HCT116 (cell line): ENCODE data around the gene ZNF839. TPM values are rescaled to one million over a fixed set of nuclear protein-coding genes. Genes with fewer than 3 reads are reported as not detected.

ENCODE experiments used
- ATAC-seq: fragments of 200-7000 bp; cut with Tn5 transposase; 2 replicates; pipeline ENCODE4 v1.9.1; 2020; ENCODE audit warnings: mild to moderate bottlenecking, moderate library complexity
- BruUV-seq: library from RNA; stranded (reverse); fragments of 400-500 nt; replicated peaks from 2 replicates; lab custom pipeline; 2021; lab: Mats Ljungman, UMichigan
- CTCF ChIA-PET: fragments of 300-600 bp; sonication (Branson Sonifier 250); formaldehyde crosslinking; loops from one replicate; lab custom pipeline; 2021; ENCODE audit warnings: antibody characterized with exemption; lab: Charles Lee
- POLR2A ChIA-PET: fragments of 300-600, 350-600 bp; sonication (Branson Sonifier 250); formaldehyde crosslinking; loops from one replicate; lab custom pipeline; 2021; ENCODE audit warnings: antibody characterized with exemption; lab: Charles Lee
- RAD21 ChIA-PET, 2 experiments: fragments of 300-600 bp; sonication (Branson Sonifier 250); formaldehyde crosslinking; loops; one replicate each; lab custom pipeline; 2023; ENCODE audit warnings: low total read pairs in 2 of 2; ENCODE audit not compliant: uncharacterized antibody in 2 of 2, unreplicated experiment in 2 of 2, low non-redundant PET in 1 of 2; lab: Charles Lee
- DNase-seq: peaks from one replicate; pipeline ENCODE4 v3.0.0-alpha.2; 2010; ENCODE audit warnings: low read depth, low spot score
- H2AFZ ChIP-seq: fragments of 200-600 bp; shearing (Covaris generic), sonication (generic); 2 replicates; pipeline ENCODE4 v1.6.1; 2017; ENCODE audit warnings: low read depth, mixed run types, mixed read lengths, antibody characterized with exemption, low read length; ENCODE audit not compliant: poor library complexity, severe bottlenecking
- H3K27ac ChIP-seq: 2 replicates; pipeline ENCODE4 v1.5.1; 2012; ENCODE audit warnings: low read depth, low read length
- H3K27me3 ChIP-seq: fragments of 200-600 bp; sonication (generic); 2 replicates; pipeline ENCODE4 v1.6.1; 2016; ENCODE audit warnings: mixed run types, low read length, mixed read lengths; ENCODE audit not compliant: insufficient read depth
- H3K36me3 ChIP-seq, 2 experiments: fragments of 200-500 bp in 1 of 2; fragments of 200-600 bp in 1 of 2; sonication (Bioruptor generic) in 1 of 2; sonication (generic) in 1 of 2; 2 replicates each; pipeline versions ENCODE4 v1.5.1 to v1.6.1; 2014 to 2016; ENCODE audit warnings: low read length in 2 of 2, inconsistent platforms in 1 of 2, mixed read lengths in 1 of 2, mixed run types in 1 of 2; ENCODE audit not compliant: insufficient read depth in 2 of 2, control insufficient read depth in 1 of 2
- H3K4me1 ChIP-seq, 2 experiments: fragments of 200-600 bp in 1 of 2; sonication (generic) in 1 of 2; 2 replicates each; pipeline versions ENCODE4 v1.5.1 to v1.6.1; 2012 to 2017; ENCODE audit warnings: low read length in 2 of 2, inconsistent platforms in 1 of 2, mild to moderate bottlenecking in 1 of 2, mixed read lengths in 1 of 2, mixed run types in 1 of 2, moderate library complexity in 1 of 2; ENCODE audit not compliant: insufficient read depth in 2 of 2, control insufficient read depth in 1 of 2
- H3K4me2 ChIP-seq: fragments of 200-600 bp; sonication (generic); 2 replicates; pipeline ENCODE4 v1.6.1; 2017; ENCODE audit warnings: mixed run types, low read length, mixed read lengths
- H3K4me3 ChIP-seq, 2 experiments: fragments of 200-600 bp in 1 of 2; sonication (generic) in 1 of 2; replicated peaks in 1 of 2; 2 replicates each; pipeline ENCODE4 v1.5.1; 2011 to 2016; ENCODE audit warnings: low read length in 2 of 2, control low read depth in 1 of 2, low read depth in 1 of 2, mild to moderate bottlenecking in 1 of 2, mixed read lengths in 1 of 2, mixed run types in 1 of 2
- H3K79me2 ChIP-seq: fragments of 200-600 bp; sonication (generic); 2 replicates; pipeline ENCODE4 v1.6.1; 2017; ENCODE audit warnings: mild to moderate bottlenecking, mixed run types, low read length, moderate library complexity, mixed read lengths; ENCODE audit not compliant: insufficient read depth
- H3K9ac ChIP-seq: fragments of 200-600 bp; sonication (generic); 2 replicates; pipeline ENCODE4 v1.6.1; 2016; ENCODE audit warnings: low read length, mixed read lengths
- H3K9me2 ChIP-seq: fragments of 200-600 bp; sonication (generic), shearing (Covaris generic); 2 replicates; pipeline ENCODE4 v1.6.1; 2017; ENCODE audit warnings: mixed run types, mild to moderate bottlenecking, moderate library complexity; ENCODE audit not compliant: insufficient read depth
- H3K9me3 ChIP-seq, 2 experiments: fragments of 200-500 bp in 1 of 2; fragments of 200-600 bp in 1 of 2; sonication (Bioruptor generic) in 1 of 2; sonication (generic) in 1 of 2; 2 replicates each; pipeline ENCODE4 v1.6.1; 2014 to 2017; ENCODE audit warnings: low read length in 2 of 2, mixed read lengths in 2 of 2, inconsistent platforms in 1 of 2, low read depth in 1 of 2, mild to moderate bottlenecking in 1 of 2, mixed run types in 1 of 2, moderate library complexity in 1 of 2; ENCODE audit not compliant: control insufficient read depth in 1 of 2, insufficient read depth in 1 of 2
- H4K20me1 ChIP-seq: fragments of 200-600 bp; sonication (generic), shearing (Covaris generic); 2 replicates; pipeline ENCODE4 v1.6.1; 2017; ENCODE audit warnings: mixed run types, mild to moderate bottlenecking, moderate library complexity; ENCODE audit not compliant: insufficient read depth
- CBX3 ChIP-seq: IDR thresholded peaks from 2 replicates; pipeline ENCODE4 v1.6.1; 2012; ENCODE audit warnings: low read depth
- CEBPB ChIP-seq: IDR thresholded peaks from 2 replicates; pipeline ENCODE4 v1.6.1; 2012; ENCODE audit warnings: low read depth
- ELF1 ChIP-seq: IDR thresholded peaks from 2 replicates; pipeline ENCODE4 v1.6.1; 2012; ENCODE audit warnings: low read depth, borderline replicate concordance
- EZH2 ChIP-seq: fragments of 200-600 bp; sonication (generic); IDR thresholded peaks from 2 replicates; pipeline ENCODE4 v1.6.1; 2017; ENCODE audit warnings: antibody characterized with exemption, mixed run types
- EZH2phosphoT487 ChIP-seq: fragments of 200-600 bp; IDR thresholded peaks from 2 replicates; pipeline ENCODE4 v1.6.1; 2018; ENCODE audit warnings: antibody characterized with exemption, borderline replicate concordance
- JUND ChIP-seq: IDR thresholded peaks from 2 replicates; pipeline ENCODE4 v1.6.1; 2012
- POLR2A ChIP-seq: IDR thresholded peaks from 2 replicates; pipeline ENCODE4 v1.7.0; 2011; ENCODE audit warnings: borderline replicate concordance; ENCODE audit not compliant: insufficient read depth, insufficient read length; ENCODE audit errors: extremely low read depth
- POLR2AphosphoS5 ChIP-seq: IDR thresholded peaks from 2 replicates; pipeline ENCODE4 v1.6.1; 2011; ENCODE audit warnings: mild to moderate bottlenecking, low read depth, low read length, moderate library complexity
- RAD21 ChIP-seq: IDR thresholded peaks from 2 replicates; pipeline ENCODE4 v1.6.1; 2012; ENCODE audit warnings: low read depth, mild to moderate bottlenecking
- SIN3A ChIP-seq: IDR thresholded peaks from 2 replicates; pipeline ENCODE4 v1.6.1; 2012; ENCODE audit warnings: low read depth
- SP1 ChIP-seq: IDR thresholded peaks from 2 replicates; pipeline ENCODE4 v1.6.1; 2012; ENCODE audit warnings: low read depth
- TCF7L2 ChIP-seq: IDR thresholded peaks from 2 replicates; pipeline ENCODE4 v1.7.0; 2011; ENCODE audit warnings: borderline replicate concordance, inconsistent platforms; ENCODE audit not compliant: insufficient read depth, insufficient read length; ENCODE audit errors: extremely low read depth
- ZFX ChIP-seq: fragments of 450-650 bp; IDR thresholded peaks from 2 replicates; pipeline ENCODE4 v1.6.1; 2017
- ZNF274 ChIP-seq: fragments of 200-500 bp; sonication (Bioruptor generic); IDR thresholded peaks from 2 replicates; pipeline ENCODE4 v1.6.1; 2014; ENCODE audit warnings: mild to moderate bottlenecking, low read depth, low read length, inconsistent platforms
- intact Hi-C: fragments of 100-400 bp; cut with micrococcal nuclease; formaldehyde crosslinking; loops from 2 replicates; pipeline ENCODE4 v1.10.0; 2022
- total RNA-seq: library from RNA; stranded (reverse); gene quantifications from one replicate; pipeline ENCODE4 v1.2.1, GENCODE V29; 2021; ENCODE audit not compliant: unreplicated experiment
- TF ChIP-seq, protein P1 (sequence below): IDR thresholded peaks from 2 replicates; pipeline ENCODE4 v1.6.1; 2012
- TF ChIP-seq, protein P2 (sequence below): IDR thresholded peaks from 2 replicates; pipeline ENCODE4 v1.6.1; 2011; ENCODE audit warnings: mild to moderate bottlenecking, low read length, moderate library complexity; ENCODE audit not compliant: insufficient replicate concordance; ENCODE audit errors: extremely low read depth
- TF ChIP-seq, protein P3 (sequence below): IDR thresholded peaks from 2 replicates; pipeline ENCODE4 v1.6.1; 2012; ENCODE audit warnings: low read depth
- TF ChIP-seq, protein P4 (sequence below): IDR thresholded peaks from 2 replicates; pipeline ENCODE4 v1.6.1; 2012

The ZNF839 gene
- total RNA-seq, 1 experiment from 2014 or later: 17.7 TPM

DNA sequence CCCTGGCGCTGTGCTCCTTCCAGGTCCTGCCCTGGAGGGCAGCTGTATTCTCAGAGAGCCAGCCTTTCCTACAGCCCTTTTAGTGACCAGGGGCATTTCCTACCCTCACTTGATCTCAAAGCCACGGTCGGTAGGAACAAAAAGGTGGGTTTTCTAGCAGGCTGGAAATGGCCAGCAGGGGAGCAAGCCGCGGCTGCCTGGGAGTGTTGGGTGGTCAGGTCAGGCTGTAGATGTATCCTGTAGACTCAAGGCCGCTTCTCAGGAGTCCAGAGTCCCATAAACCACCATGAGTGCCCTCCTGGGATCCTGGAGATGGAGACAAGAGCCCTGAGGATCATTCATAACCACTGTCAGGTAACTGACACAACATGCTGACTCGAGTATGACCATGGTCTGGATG lies 24.5 kb downstream of the ZNF839 start (continued):
- TF ChIP-seq, protein P1, sequence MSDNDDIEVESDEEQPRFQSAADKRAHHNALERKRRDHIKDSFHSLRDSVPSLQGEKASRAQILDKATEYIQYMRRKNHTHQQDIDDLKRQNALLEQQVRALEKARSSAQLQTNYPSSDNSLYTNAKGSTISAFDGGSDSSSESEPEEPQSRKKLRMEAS: no peak
- TF ChIP-seq ZFX (no peak), SIN3A (no peak), ZNF274 (no peak), ELF1 (no peak), CEBPB (no peak), CBX3 (no peak), POLR2A (no peak)
- TF ChIP-seq, protein P2, sequence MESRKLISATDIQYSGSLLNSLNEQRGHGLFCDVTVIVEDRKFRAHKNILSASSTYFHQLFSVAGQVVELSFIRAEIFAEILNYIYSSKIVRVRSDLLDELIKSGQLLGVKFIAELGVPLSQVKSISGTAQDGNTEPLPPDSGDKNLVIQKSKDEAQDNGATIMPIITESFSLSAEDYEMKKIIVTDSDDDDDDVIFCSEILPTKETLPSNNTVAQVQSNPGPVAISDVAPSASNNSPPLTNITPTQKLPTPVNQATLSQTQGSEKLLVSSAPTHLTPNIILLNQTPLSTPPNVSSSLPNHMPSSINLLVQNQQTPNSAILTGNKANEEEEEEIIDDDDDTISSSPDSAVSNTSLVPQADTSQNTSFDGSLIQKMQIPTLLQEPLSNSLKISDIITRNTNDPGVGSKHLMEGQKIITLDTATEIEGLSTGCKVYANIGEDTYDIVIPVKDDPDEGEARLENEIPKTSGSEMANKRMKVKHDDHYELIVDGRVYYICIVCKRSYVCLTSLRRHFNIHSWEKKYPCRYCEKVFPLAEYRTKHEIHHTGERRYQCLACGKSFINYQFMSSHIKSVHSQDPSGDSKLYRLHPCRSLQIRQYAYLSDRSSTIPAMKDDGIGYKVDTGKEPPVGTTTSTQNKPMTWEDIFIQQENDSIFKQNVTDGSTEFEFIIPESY: no peak
- TF ChIP-seq, all 23 proteins: peak for 0

DNA sequence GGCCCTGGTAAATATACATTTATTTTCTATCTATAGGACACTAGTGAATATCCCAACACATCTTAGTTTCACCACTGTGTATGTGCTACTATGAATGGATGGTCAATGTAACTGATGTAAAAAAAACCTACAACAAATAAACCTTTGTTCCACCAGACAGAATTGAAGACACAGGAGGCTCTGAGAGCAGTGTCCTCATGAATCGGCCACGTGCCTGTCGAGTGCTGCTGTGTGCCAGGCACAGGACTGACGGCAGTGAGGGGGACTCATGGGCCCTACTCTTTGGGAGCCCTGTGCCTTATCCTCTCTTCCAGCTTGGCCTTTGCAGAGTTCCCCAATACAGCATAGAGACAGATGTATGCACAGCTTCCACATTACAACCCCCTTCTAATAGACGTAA lies 24.9 kb downstream of the ZNF839 start:
- no peaks in the 10 kb centered on the region for H3K9me3 ChIP-seq
- H2AFZ ChIP-seq: no peak overlapping the region
- ATAC-seq: no peak
- no peaks in the 10 kb centered on the region for H4K20me1 ChIP-seq
- CTCF ChIA-PET: no interaction called here
- intact Hi-C loops: no loop called here
- H3K4me1 ChIP-seq: no peaks in the 10 kb centered on the region
- peaks cover 7 to 13% of the 10 kb centered on the region in 2 experiments; a peak in 2 of 4 replicates for H3K36me3 ChIP-seq
- BruUV-seq: no TSS peak
- H3K9ac ChIP-seq: no peak overlapping the region
- RAD21 ChIA-PET: no interaction called here
- POLR2A ChIA-PET: no interaction called here
- H3K4me3 ChIP-seq: no peak overlapping the region
- H3K4me2 ChIP-seq: no peak overlapping the region
- H3K79me2 ChIP-seq: no peaks in the 10 kb centered on the region
- no peak for DNase-seq
- H3K9me2 ChIP-seq: no peaks in the 10 kb centered on the region
- TF ChIP-seq, protein P3, sequence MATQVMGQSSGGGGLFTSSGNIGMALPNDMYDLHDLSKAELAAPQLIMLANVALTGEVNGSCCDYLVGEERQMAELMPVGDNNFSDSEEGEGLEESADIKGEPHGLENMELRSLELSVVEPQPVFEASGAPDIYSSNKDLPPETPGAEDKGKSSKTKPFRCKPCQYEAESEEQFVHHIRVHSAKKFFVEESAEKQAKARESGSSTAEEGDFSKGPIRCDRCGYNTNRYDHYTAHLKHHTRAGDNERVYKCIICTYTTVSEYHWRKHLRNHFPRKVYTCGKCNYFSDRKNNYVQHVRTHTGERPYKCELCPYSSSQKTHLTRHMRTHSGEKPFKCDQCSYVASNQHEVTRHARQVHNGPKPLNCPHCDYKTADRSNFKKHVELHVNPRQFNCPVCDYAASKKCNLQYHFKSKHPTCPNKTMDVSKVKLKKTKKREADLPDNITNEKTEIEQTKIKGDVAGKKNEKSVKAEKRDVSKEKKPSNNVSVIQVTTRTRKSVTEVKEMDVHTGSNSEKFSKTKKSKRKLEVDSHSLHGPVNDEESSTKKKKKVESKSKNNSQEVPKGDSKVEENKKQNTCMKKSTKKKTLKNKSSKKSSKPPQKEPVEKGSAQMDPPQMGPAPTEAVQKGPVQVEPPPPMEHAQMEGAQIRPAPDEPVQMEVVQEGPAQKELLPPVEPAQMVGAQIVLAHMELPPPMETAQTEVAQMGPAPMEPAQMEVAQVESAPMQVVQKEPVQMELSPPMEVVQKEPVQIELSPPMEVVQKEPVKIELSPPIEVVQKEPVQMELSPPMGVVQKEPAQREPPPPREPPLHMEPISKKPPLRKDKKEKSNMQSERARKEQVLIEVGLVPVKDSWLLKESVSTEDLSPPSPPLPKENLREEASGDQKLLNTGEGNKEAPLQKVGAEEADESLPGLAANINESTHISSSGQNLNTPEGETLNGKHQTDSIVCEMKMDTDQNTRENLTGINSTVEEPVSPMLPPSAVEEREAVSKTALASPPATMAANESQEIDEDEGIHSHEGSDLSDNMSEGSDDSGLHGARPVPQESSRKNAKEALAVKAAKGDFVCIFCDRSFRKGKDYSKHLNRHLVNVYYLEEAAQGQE: no peak
- TF ChIP-seq, protein P4, sequence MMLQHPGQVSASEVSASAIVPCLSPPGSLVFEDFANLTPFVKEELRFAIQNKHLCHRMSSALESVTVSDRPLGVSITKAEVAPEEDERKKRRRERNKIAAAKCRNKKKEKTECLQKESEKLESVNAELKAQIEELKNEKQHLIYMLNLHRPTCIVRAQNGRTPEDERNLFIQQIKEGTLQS: no peak
- TF ChIP-seq POLR2AphosphoS5: no peak
- no peak for TF ChIP-seq SP1
- TF ChIP-seq RAD21: no peak
- TF ChIP-seq EZH2: no peak
- TF ChIP-seq, protein P2: no peak
- TF ChIP-seq TCF7L2: no peak
- TF ChIP-seq ELF1: no peak
- no peak for TF ChIP-seq JUND
- no peak for TF ChIP-seq CEBPB
- TF ChIP-seq, protein P1: no peak
- no peak for TF ChIP-seq EZH2phosphoT487
- H3K27me3 ChIP-seq: no peaks in the 10 kb centered on the region
- no peak overlapping the region for H3K27ac ChIP-seq
